ENCODE data around the gene TEX19.

GRCh38 chr17:82388922-82389283, 29.9 kb downstream of the TEX19 start:
- TF ChIP-seq JUN (IDR thresholded peaks at IDR 0.05): no peak
- no peak for TF ChIP-seq MAX (IDR thresholded peaks at IDR 0.05)

All from A549 (cell line).